ENCODE results near the gene HBA1.

HBA1 gene

GRCh38 chr16:180101-180675 is 3.7 kb downstream of the HBA1 start, which contains the start of gene HBQ1:
Gene HBQ1, plus strand, starts transcription at chr16:180459. Its CDS starts 28 bp downstream, at chr16:180487.
- DNase-seq (ENCODE audit: insufficient read length) = no peak
- no peak for FAIRE-seq
- TF ChIP-seq POLR2AphosphoS5 (IDR thresholded peaks at IDR 0.05; ENCODE audit: low read depth, low read length) (no peak), TAF1 (IDR thresholded peaks at IDR 0.05; ENCODE audit: borderline replicate concordance, low read depth, low read length) (no peak), POLR2A (IDR thresholded peaks at IDR 0.05; ENCODE audit: low read depth, low read length) (no peak)

- FAIRE-seq (peak; percentile 74), DNase-seq (ENCODE audit: insufficient read length) (peak; percentile 94)
- no peak for TF ChIP-seq TAF1 (IDR thresholded peaks at IDR 0.05; ENCODE audit: borderline replicate concordance, low read depth, low read length)
- TF ChIP-seq POLR2A (IDR thresholded peaks at IDR 0.05; ENCODE audit: low read depth, low read length) = no peak
- no peak for TF ChIP-seq POLR2AphosphoS5 (IDR thresholded peaks at IDR 0.05; ENCODE audit: low read depth, low read length)
Observed at GRCh38 chr16:180681-181564, 4.4 kb downstream of the HBA1 start.

GRCh38 chr16:181565-182021 is 5.1 kb downstream of the HBA1 start:
- TF ChIP-seq TAF1 (IDR thresholded peaks at IDR 0.05; ENCODE audit: borderline replicate concordance, low read depth, low read length) = no peak
- TF ChIP-seq POLR2AphosphoS5 (IDR thresholded peaks at IDR 0.05; ENCODE audit: low read depth, low read length) = no peak
- TF ChIP-seq POLR2A (IDR thresholded peaks at IDR 0.05; ENCODE audit: low read depth, low read length) = no peak
- FAIRE-seq (no peak), DNase-seq (ENCODE audit: insufficient read length) (no peak)

GRCh38 chr16:183005-183404 is 6.5 kb downstream of the HBA1 start:
- no peak for TF ChIP-seq POLR2AphosphoS5 (IDR thresholded peaks at IDR 0.05; ENCODE audit: low read depth, low read length)
- FAIRE-seq (no peak), DNase-seq (ENCODE audit: insufficient read length) (no peak)

- no peak for TF ChIP-seq POLR2AphosphoS5 (IDR thresholded peaks at IDR 0.05; ENCODE audit: low read depth, low read length)
- no peak for TF ChIP-seq TAF1 (IDR thresholded peaks at IDR 0.05; ENCODE audit: borderline replicate concordance, low read depth, low read length)
- TF ChIP-seq POLR2A (IDR thresholded peaks at IDR 0.05; ENCODE audit: low read depth, low read length) = no peak
- DNase-seq (ENCODE audit: insufficient read length) (no peak), FAIRE-seq (no peak)
Observed at GRCh38 chr16:185213-185612, 8.7 kb downstream of the HBA1 start.

GRCh38 chr16:185691-186090 is 9.2 kb downstream of the HBA1 start:
- no peak for TF ChIP-seq POLR2A (IDR thresholded peaks at IDR 0.05; ENCODE audit: low read depth, low read length)
- no peak for TF ChIP-seq POLR2AphosphoS5 (IDR thresholded peaks at IDR 0.05; ENCODE audit: low read depth, low read length)
- no peak for TF ChIP-seq TAF1 (IDR thresholded peaks at IDR 0.05; ENCODE audit: borderline replicate concordance, low read depth, low read length)
- FAIRE-seq (no peak), DNase-seq (ENCODE audit: insufficient read length) (no peak)

- TF ChIP-seq POLR2A (IDR thresholded peaks at IDR 0.05; ENCODE audit: low read depth, low read length) (no peak), TAF1 (IDR thresholded peaks at IDR 0.05; ENCODE audit: borderline replicate concordance, low read depth, low read length) (no peak), POLR2AphosphoS5 (IDR thresholded peaks at IDR 0.05; ENCODE audit: low read depth, low read length) (no peak)
- no peak for DNase-seq (ENCODE audit: insufficient read length)
- FAIRE-seq = no peak
Observed at GRCh38 chr16:187330-187729, 10.8 kb downstream of the HBA1 start.

GRCh38 chr16:188674-189073 is 12.2 kb downstream of the HBA1 start:
- no peak for TF ChIP-seq POLR2AphosphoS5 (IDR thresholded peaks at IDR 0.05; ENCODE audit: low read depth, low read length)
- no peak for TF ChIP-seq TAF1 (IDR thresholded peaks at IDR 0.05; ENCODE audit: borderline replicate concordance, low read depth, low read length)
- no peak for TF ChIP-seq POLR2A (IDR thresholded peaks at IDR 0.05; ENCODE audit: low read depth, low read length)
- FAIRE-seq = no peak
- DNase-seq (ENCODE audit: insufficient read length) = no peak

- FAIRE-seq = no peak
- no peak for DNase-seq (ENCODE audit: insufficient read length)
- TF ChIP-seq TAF1 (IDR thresholded peaks at IDR 0.05; ENCODE audit: borderline replicate concordance, low read depth, low read length) (no peak), POLR2A (IDR thresholded peaks at IDR 0.05; ENCODE audit: low read depth, low read length) (no peak), POLR2AphosphoS5 (IDR thresholded peaks at IDR 0.05; ENCODE audit: low read depth, low read length) (0 out of 2 replicates have a peak, but pooled peaks have one; percentile 33)
Observed at GRCh38 chr16:189604-190186, 13.2 kb downstream of the HBA1 start.

- DNase-seq (ENCODE audit: insufficient read length) (no peak), FAIRE-seq (no peak)
- TF ChIP-seq POLR2AphosphoS5 (IDR thresholded peaks at IDR 0.05; ENCODE audit: low read depth, low read length) = no peak
- no peak for TF ChIP-seq POLR2A (IDR thresholded peaks at IDR 0.05; ENCODE audit: low read depth, low read length)
- TF ChIP-seq TAF1 (IDR thresholded peaks at IDR 0.05; ENCODE audit: borderline replicate concordance, low read depth, low read length) = no peak
Observed at GRCh38 chr16:191831-192230, 15.4 kb downstream of the HBA1 start.

- DNase-seq (ENCODE audit: insufficient read length) = no peak
- TF ChIP-seq POLR2A (IDR thresholded peaks at IDR 0.05; ENCODE audit: low read depth, low read length) (no peak), TAF1 (IDR thresholded peaks at IDR 0.05; ENCODE audit: borderline replicate concordance, low read depth, low read length) (no peak), POLR2AphosphoS5 (IDR thresholded peaks at IDR 0.05; ENCODE audit: low read depth, low read length) (no peak)
- FAIRE-seq = no peak
Observed at GRCh38 chr16:192686-193085, 16.2 kb downstream of the HBA1 start.

Data from GM12892 (cell line).